Endothelial cell (in vitro differentiated cells): ENCODE measurements around the gene NBEA. TPM values are rescaled to one million over a fixed set of nuclear protein-coding genes. Genes with fewer than 3 reads are reported as not detected.

Source experiments
- DNase-seq: peaks from one replicate; pipeline ENCODE4 v3.0.0; 2021; ENCODE audit warnings: low spot score
- H3K27ac Mint-ChIP-seq: one replicate; pipeline ENCODE4 v1.8.0; 2021; ENCODE audit warnings: mixed read lengths, inconsistent platforms; ENCODE audit not compliant: unreplicated experiment
- H3K27me3 Mint-ChIP-seq: one replicate; pipeline ENCODE4 v1.8.0; 2021; ENCODE audit warnings: mild to moderate bottlenecking, moderate library complexity, mixed read lengths, inconsistent platforms; ENCODE audit not compliant: unreplicated experiment
- H3K36me3 Mint-ChIP-seq: one replicate; pipeline ENCODE4 v1.8.0; 2021; ENCODE audit warnings: mild to moderate bottlenecking, low read depth, mixed read lengths, inconsistent platforms; ENCODE audit not compliant: unreplicated experiment
- H3K4me1 Mint-ChIP-seq: one replicate; pipeline ENCODE4 v1.8.0; 2021; ENCODE audit warnings: mild to moderate bottlenecking, mixed read lengths, inconsistent platforms; ENCODE audit not compliant: unreplicated experiment
- H3K4me3 Mint-ChIP-seq: one replicate; pipeline ENCODE4 v1.8.0; 2021; ENCODE audit warnings: mild to moderate bottlenecking, mixed read lengths, inconsistent platforms; ENCODE audit not compliant: unreplicated experiment
- H3K9me3 Mint-ChIP-seq: one replicate; pipeline ENCODE4 v1.8.0; 2021; ENCODE audit warnings: mixed read lengths, inconsistent platforms; ENCODE audit not compliant: unreplicated experiment
- CTCF ChIP-seq: fragments of 200-600 bp; sonication (generic); IDR thresholded peaks from one replicate; pipeline ENCODE4 v1.5.0; 2021; ENCODE audit warnings: antibody characterized with exemption; ENCODE audit not compliant: unreplicated experiment
- total RNA-seq: library from RNA; stranded (reverse); fragmentation: NEBNext Ultra II Directional; extraction: Animal tissue kit (Norgen Biotek cat#: 25700); gene quantifications from one replicate; pipeline ENCODE4 v1.2.1, GENCODE V29; 2021; ENCODE audit not compliant: unreplicated experiment

Gene NBEA
- total RNA-seq, 1 donor from 2014 or later, result 11.7 TPM

GRCh38 chr13:35473802-35474201 lies 531.7 kb downstream of the NBEA start:
- no peak for DNase-seq
- no peaks in the 10 kb centered on the region for H3K36me3 Mint-ChIP-seq
- peaks cover 30% of the 10 kb centered on the region for H3K27me3 Mint-ChIP-seq
- H3K4me3 Mint-ChIP-seq, result no peak overlapping the region
- no peak overlapping the region for H3K27ac Mint-ChIP-seq
- peaks cover 45% of the 10 kb centered on the region for H3K4me1 Mint-ChIP-seq
- H3K9me3 Mint-ChIP-seq, result no peaks in the 10 kb centered on the region
- TF ChIP-seq CTCF, result no peak

- H3K27me3 Mint-ChIP-seq, result peaks cover 33% of the 10 kb centered on the region
- peak overlapping the region; percentile 89 for H3K4me3 Mint-ChIP-seq
- TF ChIP-seq CTCF, result no peak
- peak; percentile 4 for DNase-seq
- H3K9me3 Mint-ChIP-seq, result no peaks in the 10 kb centered on the region
- no peak overlapping the region for H3K27ac Mint-ChIP-seq
- no peaks in the 10 kb centered on the region for H3K36me3 Mint-ChIP-seq
- H3K4me1 Mint-ChIP-seq, result peaks cover 45% of the 10 kb centered on the region
Measured at GRCh38 chr13:35474496-35475211, 532.6 kb downstream of the NBEA start.

GRCh38 chr13:35475212-35475959 lies 533.3 kb downstream of the NBEA start:
- Mint-ChIP-seq H3K9me3 (no peaks in the 10 kb centered on the region), H3K4me3 (peak overlapping the region; percentile 89), H3K36me3 (no peaks in the 10 kb centered on the region), H3K4me1 (peaks cover 40% of the 10 kb centered on the region), H3K27me3 (peaks cover 32% of the 10 kb centered on the region), H3K27ac (peak overlapping the region; percentile 36)
- TF ChIP-seq CTCF, result no peak
- peak; percentile 46 for DNase-seq

GRCh38 chr13:35475960-35476943 lies 534.2 kb downstream of the NBEA start, which contains the start of gene MAB21L1:
TSS of gene MAB21L1 (minus strand) at chr13:35476689. CDS start at chr13:35476138, 551 bp downstream.
- H3K4me3 Mint-ChIP-seq, result peak within 1 kb of the TSS; percentile 89
- H3K9me3 Mint-ChIP-seq, result no peaks in the 10 kb centered on the region
- no peak for TF ChIP-seq CTCF
- peak within 1 kb of the TSS; percentile 36 for H3K27ac Mint-ChIP-seq
- H3K27me3 Mint-ChIP-seq, result peaks cover 30% of the 10 kb centered on the region
- H3K36me3 Mint-ChIP-seq, result no peaks in the 10 kb centered on the region
- peaks cover 38% of the 10 kb centered on the region for H3K4me1 Mint-ChIP-seq
- peak; percentile 48 for DNase-seq
